HEK293 (cell line): Measurements from ENCODE around the gene ENHO.

Experiments used
- CTCF ChIA-PET: fragments of 350-600 bp; formaldehyde crosslinking; extraction: SDS; loops from one replicate; lab custom pipeline; 2021; ENCODE audit warnings: antibody characterized with exemption; lab: Yijun Ruan, JAX
- POLR2A ChIA-PET: fragments of 300-600 bp; formaldehyde crosslinking; extraction: SDS; loops from one replicate; lab custom pipeline; 2020; ENCODE audit warnings: antibody characterized with exemption, inconsistent platforms; lab: Yijun Ruan, JAX
- H3K27ac ChIP-seq: fragments of 200-500 bp; sonication (Bioruptor generic); 2 replicates; pipeline ENCODE4 v1.5.1; 2014; ENCODE audit warnings: low read depth, low read length, control low read depth, inconsistent platforms; ENCODE audit errors: extremely low read depth
- H3K36me3 ChIP-seq, 2 experiments: fragments of 200-500 bp in 1 of 2; sonication (Bioruptor generic) in 1 of 2; 1 replicate in 1 of 2; 2 replicates in 1 of 2; pipeline ENCODE4 v1.5.1; 2014 to 2017; ENCODE audit warnings: inconsistent platforms in 2 of 2, low read length in 2 of 2; ENCODE audit not compliant: control insufficient read depth in 2 of 2, insufficient read depth in 1 of 2
- H3K4me1 ChIP-seq: fragments of 200-500 bp; sonication (Bioruptor generic); 2 replicates; pipeline ENCODE4 v1.5.1; 2014; ENCODE audit warnings: mild to moderate bottlenecking, low read length, inconsistent platforms; ENCODE audit not compliant: control insufficient read depth, insufficient read depth
- H3K4me3 ChIP-seq: 2 replicates; pipeline ENCODE4 v1.5.1; 2011; ENCODE audit warnings: low read depth, mild to moderate bottlenecking, control low read depth, low read length, moderate library complexity
- H3K9me3 ChIP-seq: fragments of 200-500 bp; sonication (Bioruptor generic); 2 replicates; pipeline ENCODE4 v1.5.1; 2014; ENCODE audit warnings: low read depth, low read length, inconsistent platforms; ENCODE audit not compliant: control insufficient read depth, insufficient read depth
- BCL11A ChIP-seq: fragments of 450-650 bp; formaldehyde crosslinking; IDR thresholded peaks from 2 replicates; pipeline ENCODE4 v1.5.1; 2016; ENCODE audit warnings: low read depth, missing biosample characterization, missing genetic modification characterization
- BCL11B ChIP-seq: fragments of 450-650 bp; formaldehyde crosslinking; IDR thresholded peaks from 2 replicates; pipeline ENCODE4 v1.5.1; 2016; ENCODE audit warnings: low read depth, missing biosample characterization, missing genetic modification characterization
- INSM2 ChIP-seq: fragments of 450-650 bp; formaldehyde crosslinking; IDR thresholded peaks from 2 replicates; pipeline ENCODE4 v1.5.1; 2016; ENCODE audit warnings: missing biosample characterization, missing genetic modification characterization
- PRDM4 ChIP-seq: fragments of 450-650 bp; formaldehyde crosslinking; IDR thresholded peaks from 2 replicates; pipeline ENCODE4 v1.5.1; 2017; ENCODE audit warnings: missing biosample characterization, missing genetic modification characterization
- SCRT2 ChIP-seq: fragments of 450-650 bp; formaldehyde crosslinking; IDR thresholded peaks from 2 replicates; pipeline ENCODE4 v1.5.1; 2016; ENCODE audit warnings: missing biosample characterization, missing genetic modification characterization
- TCF7L2 ChIP-seq: IDR thresholded peaks from 2 replicates; pipeline ENCODE4 v1.6.1; 2011; ENCODE audit warnings: low read depth, mild to moderate bottlenecking, inconsistent platforms, low read length, moderate library complexity, borderline replicate concordance
- ZBTB17 ChIP-seq: fragments of 450-650 bp; formaldehyde crosslinking; IDR thresholded peaks from 2 replicates; pipeline ENCODE4 v1.5.1; 2016; ENCODE audit warnings: missing biosample characterization, missing genetic modification characterization
- ZBTB21 ChIP-seq: fragments of 450-650 bp; formaldehyde crosslinking; IDR thresholded peaks from 2 replicates; pipeline ENCODE4 v1.5.1; 2017; ENCODE audit warnings: missing biosample characterization, missing genetic modification characterization
- ZIC2 ChIP-seq: fragments of 450-650 bp; formaldehyde crosslinking; IDR thresholded peaks from 2 replicates; pipeline ENCODE4 v1.5.1; 2016; ENCODE audit warnings: missing biosample characterization, missing genetic modification characterization
- ZNF155 ChIP-seq: fragments of 450-650 bp; formaldehyde crosslinking; IDR thresholded peaks from 2 replicates; pipeline ENCODE4 v1.5.1; 2016; ENCODE audit warnings: missing biosample characterization, missing genetic modification characterization
- ZNF335 ChIP-seq: fragments of 450-650 bp; formaldehyde crosslinking; conservative IDR thresholded peaks from 2 replicates; pipeline ENCODE4 v1.5.1; 2016; ENCODE audit warnings: missing biosample characterization, missing genetic modification characterization
- ZNF394 ChIP-seq: fragments of 450-650 bp; formaldehyde crosslinking; IDR thresholded peaks from 2 replicates; pipeline ENCODE4 v1.5.1; 2016; ENCODE audit warnings: missing biosample characterization, missing genetic modification characterization, mild to moderate bottlenecking, moderate library complexity, borderline replicate concordance
- ZNF404 ChIP-seq: fragments of 450-650 bp; formaldehyde crosslinking; IDR thresholded peaks from 2 replicates; pipeline ENCODE4 v1.5.1; 2017; ENCODE audit warnings: missing biosample characterization, missing genetic modification characterization
- ZNF510 ChIP-seq: fragments of 450-650 bp; formaldehyde crosslinking; IDR thresholded peaks from 2 replicates; pipeline ENCODE4 v1.5.1; 2018; ENCODE audit warnings: mild to moderate bottlenecking, missing genetic modification characterization, missing biosample characterization; ENCODE audit not compliant: insufficient replicate concordance
- ZNF555 ChIP-seq: fragments of 450-650 bp; formaldehyde crosslinking; conservative IDR thresholded peaks from 2 replicates; pipeline ENCODE4 v1.5.1; 2017; ENCODE audit warnings: missing biosample characterization, mild to moderate bottlenecking, missing genetic modification characterization, inconsistent platforms
- ZNF558 ChIP-seq: fragments of 450-650 bp; formaldehyde crosslinking; IDR thresholded peaks from 2 replicates; pipeline ENCODE4 v1.5.1; 2016; ENCODE audit warnings: missing biosample characterization, missing genetic modification characterization
- ZNF621 ChIP-seq: fragments of 450-650 bp; formaldehyde crosslinking; IDR thresholded peaks from 2 replicates; pipeline ENCODE4 v1.5.1; 2017; ENCODE audit warnings: missing biosample characterization, missing genetic modification characterization
- ZNF654 ChIP-seq: fragments of 450-650 bp; formaldehyde crosslinking; IDR thresholded peaks from 2 replicates; pipeline ENCODE4 v1.5.1; 2016; ENCODE audit warnings: low read depth, missing biosample characterization, missing genetic modification characterization
- ZNF692 ChIP-seq: fragments of 450-650 bp; formaldehyde crosslinking; IDR thresholded peaks from 2 replicates; pipeline ENCODE4 v1.5.1; 2016; ENCODE audit warnings: missing biosample characterization, missing genetic modification characterization
- ZNF76 ChIP-seq: fragments of 450-650 bp; formaldehyde crosslinking; IDR thresholded peaks from 2 replicates; pipeline ENCODE4; 2016; ENCODE audit warnings: low read depth, missing biosample characterization, missing genetic modification characterization, borderline replicate concordance
- ZNF768 ChIP-seq: fragments of 450-650 bp; formaldehyde crosslinking; IDR thresholded peaks from 2 replicates; pipeline ENCODE4 v1.5.1; 2018; ENCODE audit warnings: missing biosample characterization, mild to moderate bottlenecking, missing genetic modification characterization
- ZNF792 ChIP-seq: fragments of 450-650 bp; formaldehyde crosslinking; IDR thresholded peaks from 2 replicates; pipeline ENCODE4 v1.5.1; 2016; ENCODE audit warnings: missing biosample characterization, missing genetic modification characterization
- ZNF837 ChIP-seq: fragments of 450-650 bp; formaldehyde crosslinking; IDR thresholded peaks from 2 replicates; pipeline ENCODE4 v1.5.1; 2016; ENCODE audit warnings: missing biosample characterization, missing genetic modification characterization
- ZNF843 ChIP-seq: fragments of 450-650 bp; formaldehyde crosslinking; IDR thresholded peaks from 2 replicates; pipeline ENCODE4 v1.5.1; 2016; ENCODE audit warnings: missing biosample characterization, missing genetic modification characterization
- ZXDB ChIP-seq: fragments of 450-650 bp; formaldehyde crosslinking; IDR thresholded peaks from 2 replicates; pipeline ENCODE4 v1.5.1; 2016; ENCODE audit warnings: missing biosample characterization, missing genetic modification characterization

ENHO gene

GRCh38 chr9:34546834-34547827, 24.3 kb upstream of the ENHO start (continued):
- peak; percentile 40 for TF ChIP-seq ZNF654 (tag by site-specific recombination)
- TF ChIP-seq, all 188 proteins: peak for 3

GRCh38 chr9:34546102-34546833, 23.5 kb upstream of the ENHO start:
- CTCF ChIA-PET: interaction anchor here (0.6 to 7.3 kb wide), 22 partner anchors 9 to 214 kb away, joined by 3 to 101 read pairs (median 4); partner anchors contain the start of gene ENHO
- no peak for TF ChIP-seq BCL11A
- no peak for TF ChIP-seq ZNF558 (tag by site-specific recombination)
- no peak for TF ChIP-seq BCL11B (tag by site-specific recombination)
- no peak for TF ChIP-seq SCRT2
- no peak for TF ChIP-seq PRDM4 (tag by site-specific recombination)
- TF ChIP-seq ZBTB17: no peak
- TF ChIP-seq, all 188 proteins: peak for 0
- POLR2A ChIA-PET: no interaction called here
- Histone ChIP-seq H3K9me3 (no peaks in the 10 kb centered on the region), H3K4me3 (no peak overlapping the region), H3K36me3 (no peaks in the 10 kb centered on the region), H3K4me1 (no peaks in the 10 kb centered on the region), H3K27ac (no peak overlapping the region)

GRCh38 chr9:34545497-34545896, 22.7 kb upstream of the ENHO start:
- H3K9me3 ChIP-seq: no peaks in the 10 kb centered on the region
- ChIA-PET CTCF (interaction anchor here (1.1 to 7.3 kb wide), 6 partner anchors 17 to 105 kb away, joined by 3 to 101 read pairs (median 5); no protein-coding TSS in a partner anchor), POLR2A (no interaction called here)
- TF ChIP-seq INSM2 (tag by site-specific recombination): no peak
- no peak for TF ChIP-seq ZNF792 (tag by site-specific recombination)
- TF ChIP-seq ZNF76 (tag by site-specific recombination): no peak
- TF ChIP-seq ZNF394 (tag by site-specific recombination): no peak
- TF ChIP-seq ZNF404: no peak
- TF ChIP-seq ZNF621 (tag by site-specific recombination): no peak
- TF ChIP-seq ZNF768 (tag by site-specific recombination): no peak
- no peak for TF ChIP-seq ZNF155 (tag by site-specific recombination)
- TF ChIP-seq ZIC2 (tag by site-specific recombination): no peak
- TF ChIP-seq TCF7L2: no peak
- TF ChIP-seq ZNF843 (tag by site-specific recombination): no peak
- TF ChIP-seq ZNF837 (tag by site-specific recombination): no peak
- TF ChIP-seq ZXDB (tag by site-specific recombination): no peak
- no peak for TF ChIP-seq ZNF510 (tag by site-specific recombination)
- TF ChIP-seq ZBTB21: no peak
- TF ChIP-seq SCRT2: no peak
- TF ChIP-seq ZNF335 (tag by site-specific recombination): no peak
- no peak for TF ChIP-seq ZNF555
- TF ChIP-seq ZNF692 (tag by site-specific recombination): no peak
- no peak overlapping the region for H3K4me3 ChIP-seq
- H3K4me1 ChIP-seq: no peaks in the 10 kb centered on the region
- no peak overlapping the region for H3K27ac ChIP-seq
- no peaks in the 10 kb centered on the region for H3K36me3 ChIP-seq
